ENCODE results near the gene EIF4E3. TPM values are rescaled to one million over a fixed set of nuclear protein-coding genes. Genes with fewer than 3 reads are reported as not detected.

Gene EIF4E3
- polyA plus RNA-seq, 1 donor, result 7.9 TPM

DNA sequence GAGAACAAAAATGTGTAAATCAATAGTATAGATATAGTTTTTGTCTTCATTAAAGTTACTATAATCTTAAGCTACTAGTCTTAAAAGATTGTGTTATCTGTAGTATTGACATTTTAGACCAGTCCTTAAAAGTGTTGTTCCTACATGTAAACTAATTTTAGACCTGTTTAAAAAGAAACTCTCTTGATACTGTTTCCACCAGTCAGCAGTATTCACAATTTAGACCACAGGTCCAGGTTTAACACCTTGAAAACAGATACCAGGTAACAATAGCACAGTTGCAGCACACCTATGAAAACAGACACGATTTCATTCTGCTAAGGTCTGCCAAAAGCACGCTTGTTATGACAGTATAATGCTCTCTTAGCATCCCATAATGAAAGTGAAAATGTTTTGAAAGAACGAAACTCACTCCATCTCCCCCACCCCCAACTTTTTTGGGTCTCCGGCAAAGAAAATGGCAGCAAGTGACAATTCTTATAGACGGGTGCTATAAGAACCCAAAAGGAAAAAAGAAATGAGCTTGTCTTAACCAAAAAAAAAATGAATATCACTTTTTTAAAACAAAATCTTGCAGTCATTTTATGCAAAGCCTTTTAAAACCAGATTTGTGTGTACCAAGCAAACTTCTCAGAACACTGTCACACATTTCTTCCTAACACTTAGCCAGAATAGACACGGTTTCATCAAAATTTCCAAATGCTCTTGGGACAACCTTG lies 1.6 kb downstream of the EIF4E3 start:
- no peak for DNase-seq (ENCODE audit: low read depth)

DNA sequence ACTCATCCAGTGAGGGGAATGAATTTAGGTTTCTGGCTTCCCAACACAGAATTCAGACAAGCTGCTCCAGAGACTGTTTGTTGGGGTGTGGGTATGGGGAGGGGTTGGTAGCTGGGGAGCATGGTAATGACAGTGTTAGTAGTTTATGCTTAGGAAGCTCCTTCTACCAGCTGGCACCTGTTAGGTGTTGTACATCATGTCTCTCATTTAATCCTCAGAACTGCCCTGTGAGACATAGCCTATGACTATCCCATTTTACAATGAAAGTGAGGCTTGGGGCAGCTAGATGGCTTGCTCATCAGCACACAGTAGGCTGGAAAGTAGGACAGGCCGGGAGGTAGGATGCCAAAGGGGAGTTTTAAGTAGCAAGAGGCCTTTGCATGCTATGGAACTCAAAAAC lies 2.5 kb downstream of the EIF4E3 start:
- DNase-seq (ENCODE audit: low read depth), result no peak

- no peak for DNase-seq (ENCODE audit: low read depth)
These were observed 3.5 kb downstream of the EIF4E3 start for GRCh38 chr3:71721651-71722157.

DNA sequence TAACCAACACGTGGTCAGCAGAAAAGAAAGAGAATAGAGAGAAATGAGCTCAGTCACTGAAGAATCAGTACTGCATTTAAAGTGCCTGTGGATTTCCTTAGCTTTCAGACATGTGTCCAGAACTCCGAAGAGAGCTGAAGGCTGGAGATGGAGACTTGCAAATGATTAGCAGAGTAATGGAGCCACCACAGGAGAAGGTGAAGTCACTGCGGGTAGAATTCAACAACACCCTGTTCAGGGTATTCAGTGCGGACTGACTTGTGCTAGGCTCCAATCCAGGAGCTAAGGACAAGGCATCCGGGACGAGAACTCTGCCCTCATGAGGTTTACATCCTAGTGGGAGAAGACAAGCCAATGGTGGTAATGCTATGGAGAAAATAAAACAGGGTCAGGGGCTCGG lies 4.2 kb downstream of the EIF4E3 start:
- DNase-seq (ENCODE audit: low read depth), result no peak

GRCh38 chr3:71718072-71718471 lies 7.1 kb downstream of the EIF4E3 start:
- no peak for DNase-seq (ENCODE audit: low read depth)

DNA sequence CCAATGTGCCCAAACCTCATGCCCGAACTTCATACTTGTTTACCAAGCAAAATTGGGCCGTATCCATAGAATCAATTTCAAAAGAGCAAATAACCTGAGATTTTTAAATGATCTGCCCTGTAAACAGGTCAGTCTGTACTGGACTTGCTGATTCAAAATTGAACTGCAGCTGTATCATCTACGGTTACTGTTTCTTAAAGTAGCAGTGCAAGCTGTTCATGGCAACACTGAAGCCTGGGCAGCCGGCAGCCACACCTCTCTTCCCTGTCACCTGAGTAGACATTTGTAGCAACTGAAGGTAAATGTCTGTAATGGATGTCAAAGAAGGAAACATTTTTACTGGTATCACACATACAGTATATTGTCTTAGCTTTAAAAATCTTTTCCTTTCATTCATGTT lies 10.6 kb downstream of the EIF4E3 start:
- no peak for DNase-seq (ENCODE audit: low read depth)

GRCh38 chr3:71713041-71713440 lies 12.2 kb downstream of the EIF4E3 start:
- DNase-seq (ENCODE audit: low read depth), result no peak

DNA sequence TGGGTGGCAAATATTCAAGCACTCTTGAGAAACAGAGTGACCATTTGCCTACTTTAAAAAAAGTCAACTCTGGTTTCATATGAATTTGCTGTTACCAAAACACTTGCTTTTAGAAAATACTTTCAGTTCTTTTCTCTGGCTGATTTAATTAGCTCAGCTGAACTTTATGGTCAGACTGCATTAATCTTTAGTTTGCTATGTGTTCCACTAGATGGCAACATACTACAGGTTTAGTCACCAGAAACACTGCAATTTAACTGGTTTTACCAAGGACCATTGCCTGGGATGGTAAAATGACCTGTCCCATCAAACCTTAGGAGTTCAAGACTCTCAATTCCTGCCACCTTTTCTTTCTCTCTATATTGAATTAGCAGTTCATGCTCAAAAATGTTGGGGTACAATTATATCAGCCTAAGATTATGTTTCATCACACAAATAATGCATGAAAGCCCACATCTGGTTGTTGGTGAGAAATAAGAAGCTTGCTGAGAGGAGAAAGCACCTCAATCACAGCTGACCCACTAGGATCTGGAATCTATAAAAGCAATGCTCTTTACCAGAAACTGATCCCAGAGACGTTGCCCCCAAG lies 14.2 kb downstream of the EIF4E3 start:
- no peak for DNase-seq (ENCODE audit: low read depth)

DNA sequence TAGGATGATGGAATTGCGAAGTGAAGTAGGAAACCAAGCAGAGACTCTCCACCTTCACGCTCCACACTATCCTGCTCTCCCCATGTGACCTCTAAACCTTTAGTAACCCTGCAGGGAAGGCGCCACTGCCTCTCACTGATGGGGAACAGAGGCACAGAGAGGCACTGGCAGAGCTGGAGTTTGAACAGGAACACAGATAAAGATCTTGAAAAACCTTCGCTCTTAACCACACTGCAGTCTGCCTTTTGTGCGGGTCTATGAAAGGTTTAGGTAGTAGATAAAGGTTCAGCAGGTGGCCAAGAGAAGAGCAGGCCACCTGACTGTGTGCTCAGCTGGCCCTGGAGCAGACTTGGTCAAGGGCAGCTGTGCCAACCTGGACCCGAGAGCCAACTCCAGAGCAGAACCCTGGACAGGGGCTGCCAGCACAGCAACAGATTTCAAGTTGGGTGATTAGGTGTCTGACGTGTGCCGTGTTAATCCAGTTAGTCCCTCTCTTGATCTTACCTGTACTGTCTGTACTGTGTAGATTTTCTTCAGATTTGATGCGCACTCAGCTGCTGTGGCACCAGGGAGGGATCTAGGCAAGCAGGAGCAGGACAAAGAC lies 15.2 kb downstream of the EIF4E3 start:
- no peak for DNase-seq (ENCODE audit: low read depth)

GRCh38 chr3:71708476-71709105 lies 16.6 kb downstream of the EIF4E3 start:
- DNase-seq (ENCODE audit: low read depth), result no peak

GRCh38 chr3:71707595-71707994 lies 17.6 kb downstream of the EIF4E3 start:
- no peak for DNase-seq (ENCODE audit: low read depth)

DNA sequence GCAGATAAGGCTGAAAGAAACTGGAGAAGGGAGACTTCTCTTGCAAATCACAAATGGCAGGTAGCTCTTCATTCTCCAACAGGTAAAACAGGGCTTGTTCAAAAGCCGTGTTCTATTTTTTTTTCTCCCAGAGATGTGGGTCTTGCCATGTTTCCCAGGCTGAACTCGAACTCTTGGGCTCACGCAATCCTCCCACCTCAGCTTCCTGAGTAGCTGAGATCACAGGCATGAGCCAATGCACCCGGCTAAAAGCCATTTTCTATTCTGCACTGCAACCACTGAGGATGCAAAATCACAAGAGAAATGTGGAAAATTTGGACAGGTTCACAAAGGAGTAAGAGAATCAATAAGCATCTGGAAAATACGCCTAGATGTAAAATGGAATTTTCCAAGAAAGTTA lies 19.5 kb downstream of the EIF4E3 start:
- no peak for DNase-seq (ENCODE audit: low read depth)

DNA sequence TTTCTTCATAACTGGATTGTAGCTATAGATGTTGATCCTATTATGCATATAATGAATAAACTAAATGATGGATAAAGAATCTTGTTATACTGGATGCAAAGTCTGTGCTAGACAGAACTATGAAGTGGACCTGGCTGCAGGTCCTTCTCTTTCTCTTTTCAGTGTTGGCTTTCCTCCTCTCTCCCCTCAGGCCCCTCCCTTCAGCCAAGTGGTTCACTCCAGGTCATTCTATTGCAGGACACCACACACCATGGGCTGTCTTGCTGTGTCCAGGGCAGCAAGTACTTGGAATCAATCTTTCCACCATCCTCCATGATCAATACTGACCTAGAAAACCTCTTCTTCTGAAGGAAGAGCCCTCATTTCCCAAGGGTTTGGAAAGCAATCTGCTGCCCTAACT lies 20.3 kb downstream of the EIF4E3 start:
- DNase-seq (ENCODE audit: low read depth), result no peak

- DNase-seq (ENCODE audit: low read depth), result no peak
These were observed 21.4 kb downstream of the EIF4E3 start for GRCh38 chr3:71703797-71704196.

DNA sequence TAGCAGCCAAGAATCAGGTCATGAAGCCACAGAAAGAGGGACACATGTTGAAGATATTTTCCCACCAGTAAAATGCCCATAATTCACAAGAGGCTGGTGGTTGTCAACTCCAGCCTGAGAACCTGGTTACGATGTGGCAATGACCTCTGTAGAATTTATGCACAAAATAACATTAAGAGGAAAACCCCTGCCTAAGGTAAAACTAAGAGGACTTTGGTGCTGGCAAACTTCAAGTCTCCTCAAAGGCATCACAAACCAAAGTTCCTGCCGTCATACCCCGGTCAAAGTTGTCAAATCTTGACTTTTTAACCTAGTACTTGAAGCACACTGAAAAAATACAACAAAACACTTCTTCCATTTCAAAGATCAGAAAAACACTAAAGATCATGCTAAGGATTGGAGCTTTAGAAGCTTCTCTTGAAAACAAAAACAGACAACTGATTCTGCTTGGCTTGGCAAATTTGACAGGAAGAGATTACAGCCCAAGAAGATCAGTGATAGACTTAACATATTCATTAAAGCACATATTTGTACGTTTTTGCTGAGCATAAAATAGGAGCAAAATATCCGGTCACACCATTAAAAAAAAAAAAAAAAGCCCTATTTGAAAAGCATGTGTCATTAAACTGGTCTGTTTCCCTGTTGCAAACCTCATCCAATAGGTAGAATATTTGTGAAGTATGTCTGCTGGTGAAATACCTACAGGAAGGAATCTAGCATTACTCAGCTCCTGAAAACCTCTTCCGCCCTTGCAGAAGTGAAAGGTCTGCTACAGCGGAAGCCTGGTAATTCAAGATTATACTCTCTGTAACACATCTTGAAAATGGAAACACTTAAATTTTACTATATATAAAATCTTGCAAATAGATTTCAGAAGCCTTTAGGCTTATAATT lies 22.8 kb downstream of the EIF4E3 start:
- no peak for DNase-seq (ENCODE audit: low read depth)

GRCh38 chr3:71701251-71701762 lies 23.9 kb downstream of the EIF4E3 start:
- no peak for DNase-seq (ENCODE audit: low read depth)

GRCh38 chr3:71695000-71695482 lies 30.2 kb downstream of the EIF4E3 start:
- DNase-seq (ENCODE audit: low read depth), result no peak

GRCh38 chr3:71694358-71694999 lies 30.7 kb downstream of the EIF4E3 start:
- no peak for DNase-seq (ENCODE audit: low read depth)

- no peak for DNase-seq (ENCODE audit: low read depth)
These were observed 31.6 kb downstream of the EIF4E3 start for GRCh38 chr3:71693641-71694040.

DNA sequence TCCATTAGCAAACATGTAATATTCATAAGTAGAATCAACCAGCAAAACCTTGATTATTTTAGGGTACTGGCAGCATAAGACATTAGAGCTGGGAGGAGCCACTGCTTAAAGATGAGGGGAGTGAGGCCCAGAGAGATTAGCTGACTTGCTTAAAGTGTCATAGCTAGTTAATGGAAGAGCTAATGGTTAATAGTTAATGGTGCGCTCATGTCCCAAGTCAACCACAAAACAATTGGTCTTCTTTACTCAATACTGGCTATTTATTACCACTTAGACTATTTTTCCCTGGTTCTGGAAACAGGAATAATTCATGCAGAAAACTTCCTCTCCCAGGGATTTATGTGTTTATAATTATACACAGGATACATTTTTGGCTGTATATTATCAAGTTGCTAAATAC lies 33.1 kb downstream of the EIF4E3 start:
- DNase-seq (ENCODE audit: low read depth), result no peak

Data from forelimb muscle (tissue), 1 donor.